Fibroblast of lung (primary cell): Measurements from ENCODE around the gene TRIM37. TPM values are rescaled to one million over a fixed set of nuclear protein-coding genes. Genes with fewer than 3 reads are reported as not detected.
A peak's percentile ranks its signal among the peaks of the same experiment; 100 is the strongest.

Experiments
- DNase-seq, 2 donors: peaks; one replicate each; pipeline versions ENCODE4 v3.0.0 to v3.0.0-alpha.2; 2010; ENCODE audit warnings: low read depth in 2 of 2
- H2AFZ ChIP-seq: 2 replicates; pipeline ENCODE4 v1.5.1; 2012; ENCODE audit warnings: low read length, control low read depth, inconsistent platforms
- H3K27ac ChIP-seq: 2 replicates; pipeline ENCODE4 v1.5.1; 2011; ENCODE audit warnings: low read length, control low read depth; ENCODE audit not compliant: insufficient read depth
- H3K27me3 ChIP-seq: 2 replicates; pipeline ENCODE4 v1.5.1; 2011; ENCODE audit warnings: mild to moderate bottlenecking, low read length; ENCODE audit not compliant: control insufficient read depth, insufficient read depth
- H3K36me3 ChIP-seq: 2 replicates; pipeline ENCODE4 v1.5.1; 2011; ENCODE audit warnings: low read length; ENCODE audit not compliant: control insufficient read depth, insufficient read depth
- H3K4me1 ChIP-seq: 2 replicates; pipeline ENCODE4 v1.5.1; 2011; ENCODE audit warnings: low read length; ENCODE audit not compliant: control insufficient read depth, insufficient read depth; ENCODE audit errors: extremely low read depth
- H3K4me2 ChIP-seq: 2 replicates; pipeline ENCODE4 v1.5.1; 2011; ENCODE audit warnings: low read length, control low read depth; ENCODE audit not compliant: insufficient read depth; ENCODE audit errors: extremely low read depth
- H3K4me3 ChIP-seq, 4 experiments: fragments of 200-600 bp in 1 of 4; sonication (generic) in 1 of 4; replicated peaks in 1 of 4; 2 replicates each; pipeline ENCODE4 v1.5.1; 2011 to 2016; ENCODE audit warnings: low read length in 4 of 4, low read depth in 3 of 4, mild to moderate bottlenecking in 3 of 4, control low read depth in 2 of 4, inconsistent platforms in 1 of 4, mixed read lengths in 1 of 4; ENCODE audit not compliant: insufficient read depth in 1 of 4; ENCODE audit errors: control extremely low read depth in 1 of 4
- H3K79me2 ChIP-seq: 2 replicates; pipeline ENCODE4 v1.5.1; 2012; ENCODE audit warnings: mild to moderate bottlenecking, low read length, inconsistent platforms; ENCODE audit not compliant: control insufficient read depth, insufficient read depth
- H3K9ac ChIP-seq: 2 replicates; pipeline ENCODE4 v1.5.1; 2011; ENCODE audit warnings: mild to moderate bottlenecking, low read length, control low read depth; ENCODE audit not compliant: insufficient read depth
- H3K9me3 ChIP-seq: 2 replicates; pipeline ENCODE4 v1.5.1; 2012; ENCODE audit warnings: low read depth, low read length; ENCODE audit not compliant: control insufficient read depth, insufficient read depth
- H4K20me1 ChIP-seq: 2 replicates; pipeline ENCODE4 v1.5.1; 2011; ENCODE audit warnings: low read length; ENCODE audit not compliant: control insufficient read depth, insufficient read depth; ENCODE audit errors: extremely low read depth
- EZH2 ChIP-seq: IDR thresholded peaks from 2 replicates; pipeline ENCODE4 v1.5.1; 2012; ENCODE audit warnings: low read length, control low read depth, mild to moderate bottlenecking; ENCODE audit errors: missing control alignments
- polyA plus RNA-seq, 2 donors: library from polyadenylated mRNA; depleted of rRNA in 1 of 2; stranded (reverse) in 1 of 2; unstranded in 1 of 2; fragments of >200 nt; gene quantifications; 2 replicates each; pipeline ENCODE4 v1.2.1, GENCODE V29; 2011 to 2012; ENCODE audit warnings: missing spikeins in 1 of 2
- total RNA-seq: library from RNA; depleted of rRNA; stranded (reverse); fragments of >200 nt; gene quantifications from 2 replicates; pipeline ENCODE4 v1.2.1, GENCODE V29; 2014
- TF ChIP-seq, protein P1 (sequence below), 2 donors: IDR thresholded peaks in 1 of 2; conservative IDR thresholded peaks in 1 of 2; 1 replicate in 1 of 2; 2 replicates in 1 of 2; pipeline ENCODE4 v1.5.1; 2011 to 2012; ENCODE audit warnings: low read length in 2 of 2, control low read depth in 1 of 2, inconsistent platforms in 1 of 2, low read depth in 1 of 2, mild to moderate bottlenecking in 1 of 2

The TRIM37 gene
- total and polyA plus RNA-seq, 2 donors (not counting 1 experiment from before 2014, with no cell fraction given), result 29.3 to 55.3 TPM

DNA sequence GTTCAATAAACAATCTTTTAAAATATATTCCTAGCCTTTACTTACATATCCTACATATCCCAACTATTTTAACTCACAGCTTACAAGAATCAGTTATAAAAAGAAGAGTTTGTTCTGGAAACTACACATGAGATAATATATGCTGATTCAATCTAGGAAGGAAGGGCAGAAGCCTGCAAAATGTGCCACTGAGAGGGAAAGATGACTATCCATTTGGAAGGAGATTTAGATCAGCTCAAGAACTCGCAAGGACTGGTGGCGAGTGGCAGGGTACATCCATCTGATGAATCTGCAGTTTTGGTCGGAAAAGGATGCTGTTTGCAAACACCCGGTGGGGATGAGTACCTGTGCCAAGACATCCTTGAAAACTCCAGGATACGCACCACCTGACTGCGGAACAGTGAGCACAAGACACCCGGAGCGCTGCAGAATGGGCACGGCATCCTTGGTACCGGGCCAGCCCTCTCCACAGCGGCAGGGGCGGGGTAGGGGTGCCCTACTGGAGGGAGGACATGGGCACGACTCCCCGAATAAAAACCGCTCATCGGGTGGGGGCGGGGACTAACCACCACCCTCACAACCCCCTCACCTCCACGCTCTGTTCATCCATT is 723 bp downstream of the TRIM37 start:
- Histone ChIP-seq H3K4me3 (peak overlapping the region; percentile 78 to 98 (median 83)), H3K36me3 (no peaks in the 10 kb centered on the region), H4K20me1 (no peaks in the 10 kb centered on the region), H3K9me3 (no peaks in the 10 kb centered on the region), H3K27me3 (no peaks in the 10 kb centered on the region), H3K9ac (peak overlapping the region; percentile 96), H3K4me2 (peak overlapping the region; percentile 20), H3K4me1 (peaks cover 4% of the 10 kb centered on the region), H3K27ac (peak overlapping the region; percentile 94), H3K79me2 (peaks cover 27% of the 10 kb centered on the region), H2AFZ (peak overlapping the region; percentile 47)
- DNase-seq, result peak; percentile 34 to 39
- TF ChIP-seq, protein P1, sequence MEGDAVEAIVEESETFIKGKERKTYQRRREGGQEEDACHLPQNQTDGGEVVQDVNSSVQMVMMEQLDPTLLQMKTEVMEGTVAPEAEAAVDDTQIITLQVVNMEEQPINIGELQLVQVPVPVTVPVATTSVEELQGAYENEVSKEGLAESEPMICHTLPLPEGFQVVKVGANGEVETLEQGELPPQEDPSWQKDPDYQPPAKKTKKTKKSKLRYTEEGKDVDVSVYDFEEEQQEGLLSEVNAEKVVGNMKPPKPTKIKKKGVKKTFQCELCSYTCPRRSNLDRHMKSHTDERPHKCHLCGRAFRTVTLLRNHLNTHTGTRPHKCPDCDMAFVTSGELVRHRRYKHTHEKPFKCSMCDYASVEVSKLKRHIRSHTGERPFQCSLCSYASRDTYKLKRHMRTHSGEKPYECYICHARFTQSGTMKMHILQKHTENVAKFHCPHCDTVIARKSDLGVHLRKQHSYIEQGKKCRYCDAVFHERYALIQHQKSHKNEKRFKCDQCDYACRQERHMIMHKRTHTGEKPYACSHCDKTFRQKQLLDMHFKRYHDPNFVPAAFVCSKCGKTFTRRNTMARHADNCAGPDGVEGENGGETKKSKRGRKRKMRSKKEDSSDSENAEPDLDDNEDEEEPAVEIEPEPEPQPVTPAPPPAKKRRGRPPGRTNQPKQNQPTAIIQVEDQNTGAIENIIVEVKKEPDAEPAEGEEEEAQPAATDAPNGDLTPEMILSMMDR (conservative IDR thresholded peaks at IDR 0.05 in 1 of 2, IDR thresholded peaks at IDR 0.05 in 1 of 2; ENCODE audit: low read depth in 1 of 2, low read length in 2 of 2), result no peak
- no peak for TF ChIP-seq EZH2

DNA sequence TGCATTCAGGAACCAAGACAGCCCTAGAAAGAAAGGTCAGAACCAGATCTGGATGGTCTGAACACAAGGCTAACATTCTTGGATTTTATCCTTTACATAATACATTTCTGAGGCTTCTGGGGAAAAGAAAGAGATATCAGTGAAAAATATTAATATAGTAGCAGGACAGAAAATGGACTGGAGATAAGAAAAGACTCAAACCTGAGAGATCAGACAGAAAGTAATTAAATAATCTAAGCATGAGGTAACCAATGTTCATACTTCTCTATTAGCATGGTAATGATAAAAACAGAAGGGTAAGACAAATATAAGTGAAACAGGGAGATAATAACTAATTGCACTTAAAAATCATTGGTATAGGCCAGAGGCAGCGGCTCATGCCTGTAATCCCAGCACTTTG is 5.5 kb downstream of the TRIM37 start:
- Histone ChIP-seq H2AFZ (no peak overlapping the region), H4K20me1 (no peaks in the 10 kb centered on the region), H3K4me2 (no peak overlapping the region), H3K27ac (no peak overlapping the region), H3K4me1 (no peaks in the 10 kb centered on the region), H3K9ac (no peak overlapping the region), H3K9me3 (no peaks in the 10 kb centered on the region), H3K36me3 (peaks cover 2% of the 10 kb centered on the region), H3K4me3 (no peak overlapping the region), H3K79me2 (peaks cover 29% of the 10 kb centered on the region), H3K27me3 (no peaks in the 10 kb centered on the region)
- TF ChIP-seq EZH2, result no peak
- TF ChIP-seq, protein P1 (conservative IDR thresholded peaks at IDR 0.05 in 1 of 2, IDR thresholded peaks at IDR 0.05 in 1 of 2; ENCODE audit: low read depth in 1 of 2, low read length in 2 of 2), result no peak
- no peak for DNase-seq

DNA sequence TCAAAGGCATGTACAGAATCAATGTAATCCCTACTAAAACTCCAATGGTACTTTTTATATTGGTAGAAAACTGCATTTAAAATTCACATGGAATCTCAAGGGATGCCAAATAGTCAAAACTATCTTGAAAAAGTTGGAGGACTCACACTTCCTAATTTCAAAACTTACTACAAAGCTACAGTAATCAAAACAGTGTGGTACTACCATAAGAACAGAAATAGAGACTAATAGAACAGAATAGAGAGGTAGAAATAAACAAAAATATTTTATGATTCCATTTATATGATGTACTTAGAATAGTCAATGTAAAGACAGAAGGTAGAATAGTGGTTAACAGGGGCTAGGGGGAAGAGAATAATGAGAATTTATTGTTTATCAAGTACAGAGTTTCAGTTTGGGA is 8.8 kb downstream of the TRIM37 start:
- no peak overlapping the region for H3K4me3 ChIP-seq
- H2AFZ ChIP-seq, result no peak overlapping the region
- H3K27ac ChIP-seq, result no peak overlapping the region
- H3K36me3 ChIP-seq, result peaks cover 2% of the 10 kb centered on the region
- no peak for DNase-seq
- H3K79me2 ChIP-seq, result peaks cover 15% of the 10 kb centered on the region
- H3K27me3 ChIP-seq, result no peaks in the 10 kb centered on the region
- no peak overlapping the region for H3K9ac ChIP-seq
- no peaks in the 10 kb centered on the region for H3K9me3 ChIP-seq
- peaks cover 11% of the 10 kb centered on the region for H3K4me1 ChIP-seq
- no peak overlapping the region for H3K4me2 ChIP-seq
- H4K20me1 ChIP-seq, result no peaks in the 10 kb centered on the region
- TF ChIP-seq, protein P1 (conservative IDR thresholded peaks at IDR 0.05 in 1 of 2, IDR thresholded peaks at IDR 0.05 in 1 of 2; ENCODE audit: low read depth in 1 of 2, low read length in 2 of 2), result no peak
- no peak for TF ChIP-seq EZH2
